D341Med (cell line): ENCODE measurements around the gene TMEM151B.
A peak's percentile ranks its signal among the peaks of the same experiment; 100 is the strongest.
"Not testable (repeated sequence)": the region's sequence is repeated elsewhere in the genome, so short reads cannot be mapped to it uniquely, and the experiment has no call there.

Experiments
- DNase-seq: peaks from one replicate; pipeline ENCODE4 v3.0.0; 2012; ENCODE audit warnings: low spot score

Gene TMEM151B

DNA sequence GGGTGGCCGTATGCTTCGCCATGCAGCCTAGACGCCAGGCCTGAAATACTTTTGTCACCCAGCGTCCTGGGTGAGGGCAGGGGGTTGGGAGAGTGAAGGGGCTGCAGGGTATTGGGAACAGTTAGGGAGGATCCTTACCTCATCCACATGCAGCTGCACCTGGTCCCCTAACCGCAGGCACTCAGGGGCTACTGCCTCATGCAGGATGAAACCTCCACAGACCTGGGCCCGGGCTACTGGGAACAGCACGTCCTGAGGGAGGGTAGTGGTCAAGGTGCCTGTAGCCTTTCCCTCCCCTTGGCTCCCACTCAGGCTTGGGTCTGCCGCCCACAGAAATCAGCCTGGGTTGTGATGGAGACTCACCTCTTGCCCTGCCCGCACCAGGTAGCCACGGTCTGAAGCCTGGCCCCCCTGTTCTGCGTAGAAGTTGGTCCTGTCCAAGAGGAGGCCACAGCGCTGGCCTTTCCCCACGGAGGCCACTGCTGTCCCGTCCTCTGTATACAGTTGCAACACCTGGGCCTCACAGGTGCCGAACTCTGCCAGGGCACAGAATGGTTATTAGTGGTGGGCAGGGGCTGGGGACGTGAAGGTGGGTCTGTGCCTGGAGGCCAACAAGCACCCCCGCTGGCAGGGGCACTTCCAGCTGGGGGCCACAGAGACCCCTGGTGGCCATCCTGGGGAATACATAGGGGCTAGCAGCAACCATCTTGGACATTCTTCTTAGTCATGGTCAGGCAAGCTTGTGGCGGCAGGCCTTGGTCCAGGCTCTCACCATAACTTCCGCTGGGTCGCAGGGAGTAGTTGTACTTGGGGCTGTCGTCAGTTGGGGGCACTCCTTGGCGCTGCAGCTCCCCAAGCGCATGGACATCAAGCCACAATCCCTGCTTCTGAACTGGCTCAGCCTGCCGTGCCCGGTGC is 34.3 kb downstream of the TMEM151B start:
- peak; percentile 79 for DNase-seq

DNA sequence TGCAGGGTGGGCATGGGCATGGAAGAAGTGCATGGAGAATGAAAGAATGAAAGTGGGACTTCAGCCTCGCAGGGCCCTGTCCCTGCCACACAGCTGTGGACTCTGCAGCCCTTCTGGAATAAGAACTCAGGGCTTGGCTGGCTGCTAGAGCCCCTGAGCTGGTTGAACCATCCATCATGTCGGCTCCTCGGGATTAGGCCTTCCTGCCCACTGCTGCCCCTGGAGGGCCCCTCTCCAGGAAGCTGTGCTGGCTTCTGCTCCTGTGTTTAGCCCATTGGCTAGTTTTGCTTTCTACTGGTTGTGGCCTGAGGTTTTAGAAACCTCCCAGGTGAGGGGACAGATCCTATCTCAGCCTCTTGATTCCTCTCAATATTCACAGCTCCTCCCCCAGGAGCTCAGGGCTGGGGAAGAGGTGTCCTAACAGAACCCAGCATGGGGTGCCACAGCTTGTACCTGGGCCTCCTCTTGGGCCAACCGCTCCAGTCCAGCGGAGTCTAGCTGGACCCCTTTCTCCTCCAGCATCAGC is 35.0 kb downstream of the TMEM151B start:
- no peak for DNase-seq

DNA sequence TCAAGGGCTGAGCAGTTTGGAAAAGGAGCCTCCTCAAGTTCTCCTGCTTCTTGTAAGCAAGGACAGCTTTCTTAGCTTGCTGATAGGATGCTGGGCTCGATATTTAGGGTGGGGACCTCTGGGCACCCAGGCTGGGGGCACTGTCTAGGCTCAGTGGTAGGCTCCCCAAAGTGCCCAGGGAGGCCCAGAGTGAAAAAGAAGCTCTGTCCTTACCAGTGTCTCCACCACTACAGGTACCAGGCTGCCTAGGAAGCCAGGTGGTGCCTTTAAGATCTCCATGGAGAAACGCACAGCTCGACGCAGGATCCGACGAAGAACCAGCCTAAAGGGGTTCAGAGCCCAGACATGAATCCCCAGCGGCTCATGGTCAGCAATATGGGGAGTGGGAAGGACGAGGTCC is 36.5 kb downstream of the TMEM151B start:
- no peak for DNase-seq

DNA sequence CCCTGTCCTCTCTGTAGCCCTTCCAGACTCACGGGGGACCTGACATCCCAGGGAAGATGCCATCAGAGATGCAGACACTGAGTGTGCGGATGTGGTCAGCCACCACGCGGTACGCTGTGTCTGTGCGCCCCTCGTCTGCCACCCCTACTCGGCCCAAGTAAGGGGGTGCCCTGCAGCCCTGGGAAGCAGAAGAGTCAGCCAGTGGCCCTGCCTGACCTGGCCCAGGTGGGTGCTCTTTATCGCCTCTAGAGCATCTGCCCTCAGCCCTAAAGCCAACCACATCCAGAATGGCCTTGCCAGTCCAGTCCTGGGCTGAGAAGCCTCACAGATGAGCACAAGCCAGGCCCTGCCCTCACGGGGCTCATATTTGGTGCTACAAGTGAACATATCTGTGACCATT is 37.0 kb downstream of the TMEM151B start:
- DNase-seq: no peak

DNA sequence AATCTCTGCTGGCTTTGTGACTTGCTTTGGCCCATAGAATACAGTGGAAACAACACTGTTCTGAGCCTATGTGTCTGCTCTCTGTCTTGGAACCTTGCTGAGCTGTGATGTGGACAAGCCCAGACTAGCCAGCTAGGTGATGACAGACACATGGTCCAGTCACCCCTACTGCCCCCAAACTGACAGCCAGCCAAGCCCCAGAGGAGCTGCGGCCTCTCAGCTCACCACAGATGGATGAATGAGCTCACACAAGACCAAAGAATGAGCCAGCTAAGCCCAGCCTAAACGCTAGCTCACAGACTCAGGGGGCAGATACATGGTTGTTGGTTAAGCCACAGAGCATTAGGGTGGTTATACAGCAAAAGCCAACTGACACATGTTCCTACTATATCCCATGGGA is 38.8 kb downstream of the TMEM151B start:
- no peak for DNase-seq

DNA sequence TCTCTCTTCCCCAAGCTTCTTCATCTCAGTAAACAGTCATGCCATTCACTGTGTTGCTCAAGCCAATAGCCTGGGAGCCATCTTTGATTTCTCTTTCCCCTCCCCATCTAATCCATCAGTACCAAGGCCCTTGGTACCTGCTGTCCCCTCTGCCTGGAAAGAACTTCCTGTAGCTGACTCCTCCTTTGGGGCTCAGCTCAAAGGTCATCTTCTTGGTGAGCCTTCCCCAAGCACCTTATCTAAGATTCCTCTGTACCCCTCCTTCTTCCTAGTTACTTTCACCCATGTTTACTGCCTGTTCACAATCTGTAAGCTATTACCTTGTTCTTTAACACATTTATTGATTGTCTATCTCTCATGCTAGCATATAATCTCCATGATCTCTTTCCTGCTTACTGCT is 39.4 kb downstream of the TMEM151B start:
- DNase-seq: no peak

DNA sequence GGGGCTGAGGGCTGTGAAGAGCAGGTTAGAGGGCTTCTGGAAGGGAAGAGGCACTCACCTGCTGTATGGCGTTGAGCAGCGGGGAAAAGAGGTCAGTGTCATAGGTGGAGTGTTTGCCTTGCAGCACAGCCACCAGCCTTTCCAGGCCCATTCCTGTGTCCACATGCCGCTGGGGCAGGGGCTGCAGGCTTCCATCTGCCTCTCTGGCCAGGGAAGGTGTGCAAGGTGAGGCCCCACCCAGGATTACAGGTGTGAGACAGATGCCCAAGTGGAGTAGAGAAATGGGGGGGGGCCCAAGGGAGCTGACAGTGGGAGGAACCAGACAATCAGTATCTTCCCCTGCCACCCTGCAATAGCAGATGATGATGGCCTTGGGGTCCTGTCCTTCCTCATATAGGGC is 40.0 kb downstream of the TMEM151B start:
- no peak for DNase-seq

DNA sequence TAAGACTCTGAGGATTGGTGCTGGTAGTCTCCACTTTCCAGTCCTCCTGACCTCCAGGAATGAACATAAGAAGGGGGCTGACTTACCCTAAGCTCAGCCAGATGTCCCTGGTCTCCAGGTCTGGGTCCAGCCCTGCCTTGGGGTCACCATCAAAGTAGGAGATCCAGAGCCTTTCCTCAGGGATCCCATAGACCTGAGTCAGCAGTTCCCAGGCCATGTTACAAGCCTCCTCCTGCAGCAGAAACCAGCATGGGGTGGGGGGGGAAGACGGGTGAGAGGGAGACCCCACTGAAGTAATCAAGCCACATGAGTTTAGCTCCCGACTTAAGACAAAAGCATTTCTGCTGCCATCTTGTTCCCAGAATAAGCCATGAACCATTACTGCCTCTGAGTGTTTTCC is 41.1 kb downstream of the TMEM151B start:
- DNase-seq: no peak

DNA sequence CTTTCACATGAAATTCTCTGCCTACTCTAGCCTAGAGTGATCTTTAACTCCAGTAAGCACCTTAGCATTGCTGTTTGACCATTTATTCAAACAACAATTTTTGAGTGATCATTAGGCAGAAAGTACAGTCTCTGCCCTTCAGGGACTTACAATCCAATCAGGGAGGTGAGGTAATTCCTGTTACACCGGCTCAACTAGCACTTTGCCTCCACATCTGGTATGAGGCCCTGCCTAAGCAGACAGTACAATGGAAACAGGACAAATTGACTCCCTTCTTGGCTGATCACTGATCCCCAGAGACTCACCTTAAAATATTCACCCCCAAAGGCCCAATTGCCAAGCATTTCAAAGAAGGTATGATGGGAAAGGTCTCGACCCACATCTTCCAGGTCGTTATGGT is 41.5 kb downstream of the TMEM151B start:
- no peak for DNase-seq

DNA sequence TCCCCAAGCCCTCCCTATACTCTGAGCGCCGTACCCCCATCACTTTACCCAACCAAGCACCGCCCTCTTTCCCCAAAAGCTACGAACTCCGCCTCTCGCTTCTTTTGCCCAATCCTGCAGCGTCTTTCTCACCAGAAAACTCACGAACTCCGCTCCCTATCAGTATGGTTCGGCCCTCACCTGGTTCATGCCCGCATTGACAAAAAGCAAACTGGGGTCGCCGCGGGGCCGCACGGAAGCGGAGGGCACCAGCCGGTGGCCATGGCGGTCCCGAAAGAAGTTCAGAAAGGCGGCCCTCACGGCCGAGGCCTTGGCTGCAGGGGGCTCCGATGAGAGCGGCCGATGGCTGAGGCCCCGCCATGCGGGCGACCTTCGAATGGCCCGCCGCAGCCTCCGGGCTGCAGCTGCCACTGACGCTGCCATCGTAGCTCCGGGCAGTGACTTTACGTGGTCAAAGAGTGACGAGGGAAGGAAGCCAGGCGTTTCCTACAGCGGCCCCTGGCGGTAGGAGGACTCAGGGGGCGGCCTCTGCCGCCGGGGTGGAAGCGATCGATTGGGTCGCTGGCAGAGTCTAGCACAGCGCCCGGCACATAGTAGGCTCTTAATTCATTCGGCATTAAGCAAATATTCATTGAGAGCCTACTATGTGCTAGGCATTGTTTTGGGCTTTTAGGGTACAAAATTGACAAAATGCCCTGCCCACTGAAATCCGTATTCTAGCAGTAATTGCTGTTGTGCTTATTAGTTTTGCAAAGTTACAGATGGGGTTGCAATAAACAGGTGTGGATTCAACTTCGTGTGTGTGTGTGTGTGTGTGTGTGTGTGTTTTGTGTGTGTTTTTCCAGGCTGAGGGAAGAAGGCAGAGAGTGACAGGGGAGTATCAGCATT is 42.9 kb downstream of the TMEM151B start, which contains the start of gene AARS2:
TSS of gene AARS2 (minus strand) at position 447 of the 888 bp plus-strand sequence. CDS start at position 423, 24 bp downstream.
- DNase-seq: peak; percentile 93

DNA sequence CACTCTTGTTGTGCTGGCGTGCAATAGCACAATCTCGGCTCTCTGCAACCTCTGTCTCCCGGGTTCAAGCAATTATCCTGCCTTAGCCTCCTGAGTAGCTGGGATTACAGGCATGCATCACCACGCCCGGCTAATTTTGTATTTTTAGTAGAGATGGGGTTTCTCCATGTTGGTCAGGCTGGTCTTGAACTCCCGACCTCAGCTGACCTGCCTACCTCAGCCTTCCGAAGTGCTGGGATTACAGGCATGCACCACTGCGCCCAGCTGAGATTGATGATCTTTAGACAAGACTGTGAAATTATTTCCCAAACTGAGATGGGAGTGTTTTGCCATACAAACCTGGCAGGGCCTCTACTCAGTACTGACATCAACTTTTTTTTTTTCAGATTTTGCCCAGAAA is 44.4 kb downstream of the TMEM151B start:
- not testable (repeated sequence) for DNase-seq

DNA sequence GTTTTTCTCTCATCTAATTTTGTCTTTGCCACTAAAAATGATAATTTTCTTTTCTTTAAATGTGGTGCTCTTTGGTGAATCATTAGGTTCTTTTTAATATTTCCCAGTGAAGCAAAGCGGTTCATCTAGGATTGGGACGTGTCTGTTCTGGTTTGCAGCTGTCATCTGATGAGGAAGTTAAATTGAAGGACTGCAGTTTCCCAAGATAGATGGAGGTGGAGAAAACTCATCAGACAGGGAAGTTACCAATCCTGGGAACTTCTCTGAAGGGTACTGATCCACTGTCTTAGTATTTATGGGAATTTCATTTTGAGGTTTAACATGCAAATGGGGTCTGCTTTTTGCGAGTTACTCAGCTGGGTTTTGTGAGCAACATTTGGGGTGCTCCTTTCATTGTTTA is 45.3 kb downstream of the TMEM151B start:
- DNase-seq: no peak

DNA sequence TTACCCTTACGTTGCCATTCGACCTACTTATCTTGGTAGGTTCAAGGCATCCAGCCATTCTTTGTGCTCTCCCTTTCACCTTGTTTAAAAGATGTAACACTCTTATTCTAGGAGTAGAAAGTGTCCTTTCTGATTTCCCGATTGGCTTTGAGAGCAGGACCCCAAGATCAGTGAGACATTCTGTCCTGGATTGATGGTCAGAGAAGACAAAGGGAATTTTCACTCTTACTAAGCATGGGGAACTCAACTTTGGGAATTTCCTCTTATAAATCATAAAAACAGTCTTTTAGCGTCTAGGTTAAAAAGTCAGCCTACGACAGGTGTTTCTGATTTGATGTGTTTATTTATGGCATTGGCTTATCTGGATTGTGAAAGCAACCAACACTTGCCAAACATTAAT is 45.7 kb downstream of the TMEM151B start:
- no peak for DNase-seq

DNA sequence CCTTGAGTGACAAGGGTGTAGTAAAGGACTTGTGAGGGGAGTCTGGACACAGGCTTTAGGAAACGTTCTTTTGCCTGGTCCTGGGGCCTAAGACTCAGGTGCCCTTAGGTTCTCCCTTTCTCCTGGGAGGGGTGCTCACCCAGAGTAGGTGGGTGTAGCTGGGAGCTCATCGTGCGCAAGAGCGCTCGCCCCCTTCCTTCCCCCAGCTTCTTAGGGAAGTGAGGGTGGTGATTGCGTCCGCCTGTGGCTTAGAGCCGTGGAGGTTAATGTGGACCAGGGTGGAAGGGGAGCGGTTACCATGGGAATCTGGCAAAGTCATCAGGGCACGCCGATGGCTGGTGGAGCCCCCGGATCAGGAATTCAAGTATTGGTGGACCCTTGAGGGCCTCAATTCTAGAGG is 46.2 kb downstream of the TMEM151B start:
- no peak for DNase-seq

DNA sequence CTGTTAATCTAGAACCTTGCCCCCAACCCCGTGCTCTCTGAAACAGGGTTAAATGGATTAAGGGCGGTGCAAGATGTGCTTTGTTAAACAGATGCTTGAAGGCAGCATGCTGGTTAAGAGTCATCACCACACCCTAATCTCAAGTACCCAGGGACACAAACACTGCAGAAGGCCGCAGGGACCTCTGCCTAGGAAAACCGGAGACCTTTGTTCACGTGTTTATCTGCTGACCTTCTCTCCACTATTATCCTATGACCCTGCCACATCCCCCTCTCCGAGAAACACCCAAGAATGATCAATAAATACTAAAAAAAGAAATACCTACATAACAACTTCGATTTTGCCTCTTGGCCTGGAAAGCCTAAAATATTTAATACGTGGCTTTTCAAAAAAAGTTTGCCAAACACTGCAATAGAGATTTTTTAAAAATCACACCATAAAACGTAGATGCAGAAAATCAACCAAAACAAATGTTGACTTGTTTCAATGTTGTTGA is 46.9 kb downstream of the TMEM151B start:
- not testable (repeated sequence) for DNase-seq

DNA sequence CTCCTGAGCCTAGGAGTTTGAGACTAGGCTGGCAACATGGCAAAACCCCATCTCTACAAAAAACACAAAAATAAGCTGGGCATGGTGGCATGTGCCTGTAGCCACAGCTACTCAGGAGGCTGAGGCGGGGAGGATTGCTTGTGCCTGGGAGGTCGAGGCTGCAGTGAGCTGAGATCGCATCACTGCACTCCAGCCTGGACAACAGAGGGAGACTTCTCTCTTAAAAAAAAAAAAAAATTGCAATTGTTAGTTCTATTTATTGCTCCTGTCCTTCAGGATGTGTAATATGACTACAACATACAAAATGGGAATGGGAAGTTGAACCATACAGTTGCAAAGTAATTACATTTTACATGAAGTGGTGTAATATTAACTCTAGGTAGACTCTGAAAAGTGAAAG is 51.0 kb downstream of the TMEM151B start:
- no peak for DNase-seq

DNA sequence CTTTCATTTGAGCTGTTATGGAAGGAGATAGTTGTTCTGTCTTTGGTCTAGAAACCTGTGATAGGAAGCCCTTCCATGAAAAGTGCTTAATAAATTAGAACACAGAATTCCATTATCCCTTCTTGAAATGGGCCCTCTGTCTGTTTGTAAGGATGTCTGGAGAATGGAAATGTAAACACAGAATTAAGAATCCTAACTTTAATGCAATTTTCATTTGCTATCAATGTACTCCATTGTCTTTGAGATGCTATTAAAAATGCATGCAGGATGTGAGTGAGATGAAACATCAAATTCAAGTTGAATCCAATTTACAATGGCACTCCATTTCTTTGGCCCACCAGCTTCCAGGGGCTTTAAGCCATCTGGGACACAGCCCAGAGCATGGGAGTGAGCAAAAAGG is 56.8 kb downstream of the TMEM151B start:
- no peak for DNase-seq

DNA sequence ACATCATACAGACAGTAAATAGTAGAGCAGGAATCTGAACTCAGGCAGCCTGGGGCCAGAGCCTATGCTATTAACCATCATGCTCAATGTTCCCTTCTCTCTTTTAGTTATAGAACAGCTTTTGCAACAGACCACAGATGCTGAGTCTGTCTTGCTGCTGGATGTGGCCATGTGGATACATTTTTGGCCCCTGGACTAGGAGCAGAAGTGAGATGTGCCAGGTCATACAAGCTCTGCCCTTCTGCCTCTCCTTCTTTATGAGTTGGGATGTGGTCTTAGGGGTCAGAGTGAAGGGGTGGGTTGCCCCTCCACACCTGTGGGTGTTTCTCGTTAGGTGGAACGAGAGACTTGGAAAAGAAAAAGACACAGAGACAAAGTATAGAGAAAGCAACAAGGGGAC is 57.5 kb downstream of the TMEM151B start:
- no peak for DNase-seq

DNA sequence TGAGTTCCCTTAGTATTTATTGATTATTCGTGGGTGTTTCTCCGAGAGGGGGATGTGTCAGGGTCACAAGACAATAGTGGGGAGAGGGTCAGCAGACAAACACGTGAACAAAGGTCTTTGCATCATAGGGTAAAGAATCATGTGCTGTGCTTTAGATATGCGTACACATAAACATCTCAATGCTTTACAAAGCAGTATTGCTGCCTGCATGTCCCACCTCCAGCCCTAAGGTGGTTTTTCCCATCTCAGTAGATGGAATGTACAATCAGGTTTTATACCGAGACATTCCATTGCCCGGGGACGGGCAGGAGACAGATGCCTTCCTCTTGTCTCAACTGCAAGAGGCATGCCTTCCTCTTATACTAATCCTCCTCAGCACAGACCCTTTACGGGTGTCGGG is 58.0 kb downstream of the TMEM151B start:
- not testable (repeated sequence) for DNase-seq

DNA sequence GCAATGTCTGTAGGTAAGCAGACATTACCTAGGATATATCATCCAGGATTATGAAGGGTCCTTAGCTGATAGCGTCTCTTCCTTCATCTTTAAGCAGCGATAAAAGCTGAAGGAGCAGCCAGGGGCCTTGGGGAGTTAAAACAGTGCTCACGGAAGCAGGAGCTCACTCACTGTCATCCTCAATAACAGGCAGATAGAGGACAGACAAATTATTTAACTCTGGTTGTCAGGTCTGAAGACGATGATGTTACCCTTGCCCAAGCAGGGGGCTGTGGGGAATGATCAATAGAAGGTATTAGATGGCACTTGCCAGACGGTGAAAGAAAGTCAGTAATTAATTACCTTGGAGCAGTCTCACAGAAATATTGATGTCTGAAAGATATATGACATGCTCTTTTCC is 59.6 kb downstream of the TMEM151B start:
- DNase-seq: no peak

DNA sequence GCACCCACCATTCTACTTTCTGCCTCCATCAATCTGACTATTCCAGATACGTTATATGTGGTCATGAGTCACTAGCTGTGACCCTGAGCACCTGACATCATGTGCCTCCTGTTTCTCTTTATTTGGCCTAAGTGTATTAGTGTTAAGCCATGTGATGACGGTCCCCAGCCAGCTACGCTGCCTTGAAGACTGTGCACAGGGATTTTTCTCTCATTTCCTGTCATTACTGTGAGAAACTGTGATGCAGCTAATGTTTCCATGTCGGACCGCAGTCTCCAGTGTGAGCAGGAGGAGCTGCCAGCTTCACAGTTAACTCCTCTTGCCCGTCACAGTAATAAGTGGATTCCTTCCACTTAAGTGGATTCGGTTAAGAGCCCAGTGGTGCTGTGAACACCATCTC is 62.3 kb downstream of the TMEM151B start:
- DNase-seq: no peak

DNA sequence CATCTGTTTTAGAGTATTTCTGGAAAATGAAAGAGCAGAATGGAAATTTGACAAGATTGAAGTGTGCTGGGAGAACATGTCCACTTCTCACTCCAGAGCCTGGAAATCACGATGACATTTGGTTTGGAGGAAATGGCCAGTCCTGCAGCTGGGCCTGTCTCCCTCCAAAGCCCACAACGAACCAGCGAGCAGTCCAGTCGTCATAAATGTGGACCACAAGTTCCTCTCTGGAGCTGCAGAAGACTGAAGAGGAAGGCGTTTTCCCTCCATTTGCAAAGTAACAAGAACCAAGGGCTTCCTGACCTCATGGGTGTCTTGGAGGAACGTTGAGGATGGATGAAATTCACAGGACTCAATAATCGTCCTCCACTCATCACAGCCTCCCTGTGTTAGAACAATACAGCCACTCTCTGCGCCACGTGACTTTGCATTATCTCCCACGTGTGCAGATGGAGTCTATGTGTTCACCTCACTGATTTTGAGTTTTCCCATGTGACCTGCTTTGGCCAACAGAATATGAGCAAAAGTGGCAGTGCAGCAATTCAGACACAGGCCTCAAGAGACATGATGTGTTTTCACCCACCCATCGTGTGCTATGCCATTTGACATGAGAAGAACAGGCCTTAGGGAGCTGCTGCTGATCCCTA is 63.1 kb downstream of the TMEM151B start:
- no peak for DNase-seq
